NCI-H2196 (cell line): Measurements from ENCODE around the gene SIVA1.
"Not testable (repeated sequence)": the region's sequence is repeated elsewhere in the genome, so short reads cannot be mapped to it uniquely, and the experiment has no call there.

Source experiments
- DNase-seq: peaks from one replicate; lab custom pipeline; 2025; ENCODE audit not compliant: unreplicated experiment; lab: John Stamatoyannopoulos, UW

The SIVA1 gene

DNA sequence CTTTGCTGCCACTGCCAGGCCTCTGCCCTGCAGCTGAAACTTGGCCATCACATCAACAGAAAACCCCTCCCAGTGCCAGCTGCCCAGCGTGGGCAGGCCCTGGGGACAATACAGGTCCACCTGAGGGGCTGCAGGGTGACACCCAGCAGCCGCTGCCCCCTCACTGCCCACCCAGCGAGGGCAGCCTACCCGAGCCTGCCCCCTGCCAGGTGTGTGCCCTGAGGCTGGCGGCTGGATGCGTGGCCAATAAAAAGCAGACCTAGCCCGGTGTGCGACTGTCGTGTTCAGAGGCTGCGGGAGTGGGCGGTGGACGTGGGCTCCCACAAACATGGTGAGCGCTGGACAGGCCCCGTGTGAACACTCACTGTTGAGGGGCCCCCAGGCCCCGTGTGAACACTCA lies 33.6 kb upstream of the SIVA1 start:
- DNase-seq, result no peak

DNA sequence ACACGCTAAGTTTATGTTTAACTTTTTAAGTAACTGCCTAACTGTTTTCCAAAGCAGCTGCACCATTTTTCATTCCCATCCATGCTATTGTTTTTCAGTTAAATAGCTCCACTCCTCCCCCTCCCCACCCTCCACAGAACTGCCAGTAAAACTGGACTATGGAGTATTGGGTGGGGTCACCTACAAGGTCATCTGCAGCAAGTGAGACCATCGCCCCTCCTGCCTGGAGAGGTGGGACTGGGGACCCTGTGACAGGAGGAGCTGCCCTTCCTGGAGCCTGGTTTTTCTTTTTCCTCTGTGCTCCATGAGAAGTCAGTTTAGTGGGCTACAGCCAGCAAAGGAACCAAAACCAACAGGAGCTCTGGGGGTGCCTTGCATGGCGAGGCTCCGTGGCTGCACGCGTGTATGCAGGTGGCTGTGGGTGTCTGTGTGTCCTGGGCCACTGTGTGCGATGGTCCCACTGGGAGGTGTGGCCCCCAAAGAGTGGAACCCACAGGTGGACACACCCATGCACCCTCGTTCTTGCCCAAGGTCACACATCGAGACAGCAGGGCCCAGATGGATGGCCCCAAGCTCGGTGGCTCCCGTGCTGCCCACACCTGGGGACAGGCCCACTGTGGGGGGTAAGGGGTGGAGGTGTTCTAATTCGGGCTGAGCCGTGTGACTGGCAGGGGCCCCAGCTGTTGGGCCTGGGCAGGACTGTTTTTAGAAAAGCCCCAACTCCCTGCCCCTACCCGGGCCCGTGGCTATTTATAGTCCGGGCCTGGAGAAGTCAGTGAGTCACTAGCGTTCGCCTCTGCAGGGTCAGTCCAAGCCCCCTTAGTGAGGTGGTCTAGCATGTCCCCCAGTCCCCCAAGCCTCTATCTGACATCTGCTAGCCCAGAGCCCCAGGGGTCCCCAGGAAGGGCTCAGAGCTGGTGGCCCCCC lies 31.2 kb upstream of the SIVA1 start:
- DNase-seq, result no peak

DNA sequence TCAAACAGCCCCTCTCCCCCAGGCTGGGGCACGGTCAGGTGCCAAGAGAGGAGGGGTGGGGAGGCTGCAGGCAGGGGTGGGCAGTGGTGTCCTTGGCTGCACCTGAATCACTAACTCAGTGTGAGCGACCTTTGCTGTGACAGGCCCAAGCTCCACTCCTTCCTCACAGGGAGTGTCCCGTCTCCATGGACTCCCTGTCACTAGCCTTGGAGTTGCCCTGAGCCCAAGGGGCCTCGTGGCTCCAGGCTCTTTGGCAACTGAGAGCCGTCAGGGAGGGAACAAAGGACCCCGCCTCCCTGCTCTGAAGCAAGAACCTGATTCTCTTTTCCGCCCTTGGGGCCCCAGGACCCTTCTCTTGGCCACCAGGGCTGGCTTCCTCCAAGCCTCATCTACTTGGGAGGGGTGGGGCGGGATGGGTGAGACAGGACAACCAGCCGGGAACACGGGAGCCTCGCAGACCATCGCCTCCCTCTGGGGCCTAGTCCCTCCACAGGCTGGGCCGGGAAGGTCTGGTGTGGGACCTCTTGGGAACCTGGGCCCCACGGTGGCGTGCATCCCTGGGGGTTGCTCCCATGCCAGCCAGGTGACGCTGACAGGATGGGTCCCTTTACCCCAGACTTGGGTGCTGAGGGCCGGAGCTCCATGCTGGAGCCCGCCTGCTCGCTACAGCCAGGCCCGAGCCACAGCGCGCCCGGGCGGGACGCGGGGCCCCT lies 29.9 kb upstream of the SIVA1 start:
- no peak for DNase-seq

DNA sequence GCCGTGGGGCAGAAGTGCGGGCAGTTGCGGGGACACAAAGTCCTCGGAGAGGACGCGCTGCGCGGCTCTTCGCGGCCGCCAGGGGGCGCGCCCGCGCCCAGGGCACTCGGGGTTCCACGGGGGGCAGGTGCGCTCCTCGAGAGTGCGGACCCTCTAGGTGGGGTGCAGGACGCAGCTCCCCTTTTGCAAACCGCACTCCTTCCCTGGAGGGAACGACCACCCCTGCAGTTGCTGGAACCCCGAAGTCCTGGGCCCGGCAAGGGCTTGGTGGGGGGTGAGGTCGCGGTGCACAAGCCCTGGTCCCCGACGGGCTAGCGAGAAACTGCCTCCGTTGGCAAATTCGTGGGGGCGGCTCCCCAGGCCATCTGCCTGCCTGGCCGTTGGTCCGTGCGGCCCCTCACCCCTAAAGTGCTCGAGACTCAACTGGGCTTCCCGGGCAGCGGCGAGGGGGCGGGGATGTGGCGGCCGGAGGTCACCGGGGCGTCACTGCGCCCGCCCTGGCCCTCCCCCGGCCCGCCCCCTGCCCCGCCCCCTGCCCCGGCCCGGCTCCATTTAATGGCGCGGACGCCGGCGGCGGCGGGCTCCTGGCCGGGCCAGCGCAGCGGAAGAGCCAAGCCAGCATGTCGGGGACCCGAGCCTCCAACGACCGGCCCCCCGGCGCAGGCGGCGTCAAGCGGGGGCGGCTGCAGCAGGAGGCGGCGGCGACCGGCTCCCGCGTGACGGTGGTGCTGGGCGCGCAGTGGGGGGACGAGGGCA lies 29.1 kb upstream of the SIVA1 start, which contains the start of gene ADSS1:
TSS of gene ADSS1 (plus strand) at position 579 of the 756 bp plus-strand sequence. CDS start at position 621, 42 bp downstream.
- DNase-seq, result peak; percentile 46

DNA sequence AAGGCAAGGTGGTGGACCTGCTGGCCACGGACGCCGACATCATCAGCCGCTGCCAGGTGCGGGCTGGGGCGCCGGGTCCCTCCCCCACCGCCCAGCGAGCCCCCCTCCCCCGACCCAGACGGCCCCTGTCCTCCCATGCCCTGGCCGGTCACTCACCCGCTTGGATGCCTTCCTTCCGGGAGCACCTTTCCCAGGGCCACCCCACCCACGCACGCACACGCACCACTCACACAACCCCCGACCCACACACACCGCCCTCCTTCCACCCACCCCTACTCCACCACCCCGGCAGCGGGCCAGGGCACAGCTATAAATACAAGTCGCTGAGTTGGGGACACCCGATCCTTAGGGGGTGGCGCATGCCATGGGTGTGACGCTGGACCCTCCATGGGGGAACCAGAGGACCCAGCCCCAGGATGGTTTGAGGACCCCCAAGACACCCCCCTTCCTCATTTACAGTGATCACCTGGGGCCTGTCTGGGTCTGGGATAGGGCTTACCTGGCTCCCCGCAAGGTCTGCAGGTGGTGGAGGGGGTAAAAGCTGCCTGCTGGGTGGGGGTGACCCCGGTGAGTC lies 28.5 kb upstream of the SIVA1 start:
- no peak for DNase-seq

DNA sequence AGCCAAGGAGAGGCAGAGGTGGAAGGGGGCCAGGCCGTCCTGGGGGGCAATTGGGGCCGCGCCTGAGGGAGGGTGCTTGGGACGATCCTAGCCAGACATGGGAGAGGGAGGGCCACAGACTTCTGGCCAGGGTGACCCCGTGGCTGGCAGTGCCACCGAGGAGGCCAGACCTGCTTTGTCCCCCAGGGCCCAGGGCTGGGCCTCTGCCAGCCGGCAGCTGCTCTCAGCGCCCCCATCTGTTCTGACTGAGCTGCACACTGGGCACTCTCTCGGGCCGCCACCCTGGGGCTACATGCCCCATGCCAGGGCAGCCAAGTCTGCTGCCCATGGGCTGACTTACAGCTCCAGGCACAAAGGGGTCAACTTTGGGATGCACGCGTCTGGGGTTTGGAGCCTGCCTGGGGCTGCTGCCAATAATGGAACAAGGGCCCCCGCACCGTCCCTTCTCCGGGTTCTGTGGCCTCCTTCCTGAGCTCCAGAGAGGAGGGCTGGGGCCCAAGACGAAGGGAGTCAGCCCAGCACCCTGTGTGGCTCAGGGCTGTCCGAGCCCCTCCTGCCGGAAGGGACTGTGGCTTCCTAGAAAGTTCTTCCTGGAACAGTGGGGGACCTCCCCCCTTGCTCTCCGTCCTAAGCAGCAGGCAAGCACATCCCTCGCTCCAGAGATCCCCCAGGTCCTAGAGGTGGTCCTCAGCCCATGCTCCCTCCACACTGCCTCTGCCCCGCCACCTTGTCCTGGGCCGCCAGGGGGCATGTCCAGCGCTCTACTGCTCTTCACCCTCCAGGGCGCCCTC lies 27.8 kb upstream of the SIVA1 start:
- peak; percentile 3 for DNase-seq

DNA sequence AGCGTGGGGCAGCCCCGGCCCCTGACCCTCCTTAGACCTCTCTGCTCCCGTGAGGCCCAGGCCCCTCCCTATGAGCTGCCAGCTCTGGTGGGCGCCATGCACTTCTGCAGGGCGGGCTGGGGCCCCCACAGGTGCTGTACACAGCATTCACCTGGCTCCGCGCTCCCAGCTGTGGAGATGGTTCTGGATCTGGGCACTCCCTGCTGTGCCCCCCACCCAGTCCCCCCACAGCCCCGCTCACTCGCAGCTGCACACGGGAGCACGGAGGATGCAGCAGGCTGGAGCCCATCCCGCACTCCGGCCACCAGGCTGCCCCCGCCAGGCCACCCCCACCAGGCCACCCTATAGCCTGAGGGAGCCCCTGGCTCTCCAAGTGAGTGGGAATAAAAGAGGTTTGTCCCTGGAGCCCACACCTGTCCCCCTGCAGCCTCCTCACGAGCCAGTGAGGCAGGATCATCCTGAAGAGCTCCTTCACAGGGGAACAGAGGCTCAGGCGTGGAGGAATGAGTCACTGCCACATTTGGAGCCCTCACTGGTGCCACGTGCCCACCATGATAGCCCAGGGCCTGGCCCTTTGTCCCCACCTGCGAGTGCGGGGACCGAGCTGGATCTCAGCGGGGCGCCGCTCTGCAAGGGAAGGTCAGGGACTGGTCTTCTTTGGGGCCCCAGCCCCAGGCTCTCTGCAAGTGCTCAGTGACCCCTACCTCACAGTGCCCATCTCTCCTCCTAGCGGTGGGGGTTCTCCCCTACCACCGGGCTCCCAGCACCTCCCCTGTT lies 27.0 kb upstream of the SIVA1 start:
- DNase-seq, result no peak

DNA sequence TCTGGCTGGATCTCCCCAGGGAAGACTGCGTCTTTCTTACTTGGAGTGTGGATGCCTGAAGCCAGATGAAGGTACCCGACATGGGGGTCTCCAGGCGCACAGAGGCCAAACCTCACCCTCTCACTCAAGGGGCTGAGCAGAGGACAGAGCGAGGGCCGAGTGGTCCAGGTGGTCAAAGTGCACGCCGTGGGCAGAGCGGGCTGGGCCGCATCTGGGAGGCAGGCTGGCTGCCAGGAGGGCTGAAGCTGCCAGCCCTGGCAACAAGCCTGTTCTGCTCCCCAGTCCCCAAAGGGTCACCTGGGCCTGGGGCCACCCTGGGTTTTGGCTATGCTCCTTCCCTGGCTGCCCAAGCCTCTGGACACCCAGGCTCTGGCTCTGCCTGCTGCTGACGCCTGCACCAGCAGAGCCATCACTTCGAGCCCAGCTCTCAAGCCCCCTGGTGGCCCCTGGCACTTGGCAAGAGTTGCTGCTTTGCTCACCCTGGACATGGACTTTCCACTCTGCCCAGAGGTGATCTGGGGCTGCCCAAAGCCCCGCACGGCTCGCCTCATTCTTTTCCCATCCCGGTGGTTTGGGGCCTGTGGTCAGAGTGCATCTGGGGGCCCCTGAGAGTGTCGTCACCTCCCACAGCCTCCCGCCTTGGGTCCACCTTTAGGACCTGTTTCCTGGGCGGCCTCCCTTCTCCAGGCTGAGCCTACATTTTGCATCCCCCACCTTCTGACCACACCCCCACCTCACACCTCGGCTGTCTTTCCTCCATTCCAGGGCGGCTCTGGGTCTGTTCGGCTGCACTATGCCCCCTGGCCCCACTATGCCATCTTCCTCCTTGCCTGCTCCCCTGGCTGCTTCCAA lies 26.1 kb upstream of the SIVA1 start:
- no peak for DNase-seq

DNA sequence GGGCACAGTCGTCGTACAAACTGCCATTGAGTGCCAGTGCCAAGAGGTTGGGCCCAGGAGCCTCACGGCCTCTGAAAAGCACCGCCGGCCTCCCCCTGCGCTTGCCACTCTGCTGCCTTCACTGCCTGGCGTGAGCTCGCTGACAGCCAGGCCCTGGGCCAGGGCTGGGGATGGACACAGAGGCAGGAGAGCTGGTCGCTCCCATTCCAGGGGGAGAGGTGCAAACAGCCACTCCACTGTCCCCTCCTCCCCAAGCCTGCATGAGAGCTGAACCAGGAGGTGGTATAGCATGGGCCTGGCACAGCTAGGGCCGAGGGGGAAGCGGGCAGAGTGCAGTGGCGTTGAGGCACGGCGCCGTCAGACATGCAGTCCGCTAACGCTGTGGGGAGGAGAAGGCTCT lies 24.3 kb upstream of the SIVA1 start:
- no peak for DNase-seq

DNA sequence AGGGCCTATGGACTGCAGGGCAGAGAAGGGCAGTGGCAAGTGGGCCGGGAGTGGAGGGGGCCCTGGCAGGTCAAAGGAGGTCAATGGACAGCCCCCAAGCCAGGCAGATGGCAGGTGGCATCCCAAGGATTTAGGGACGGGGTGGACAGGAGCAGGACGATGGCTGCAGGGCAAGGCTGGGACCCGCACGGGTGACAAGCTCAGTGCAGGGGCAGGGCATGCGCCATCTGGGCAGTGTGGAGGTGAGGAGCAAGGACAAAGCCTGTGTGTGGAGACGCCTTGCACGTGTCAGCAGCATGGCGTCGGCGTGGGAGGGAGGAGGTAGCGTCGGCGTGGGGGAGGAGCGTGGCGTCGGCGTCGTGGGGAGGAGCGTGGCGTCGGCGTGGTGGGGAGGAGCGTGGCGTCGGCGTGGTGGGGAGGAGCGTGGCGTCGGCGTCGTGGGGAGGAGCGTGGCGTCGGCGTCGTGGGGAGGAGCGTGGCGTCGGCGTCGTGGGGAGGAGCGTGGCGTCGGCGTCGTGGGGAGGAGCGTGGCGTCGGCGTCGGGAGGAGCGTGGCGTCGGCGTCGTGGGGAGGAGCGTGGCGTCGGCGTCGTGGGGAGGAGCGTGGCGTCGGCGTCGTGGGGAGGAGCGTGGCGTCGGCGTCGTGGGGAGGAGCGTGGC lies 23.6 kb upstream of the SIVA1 start:
- DNase-seq, result not testable (repeated sequence)

DNA sequence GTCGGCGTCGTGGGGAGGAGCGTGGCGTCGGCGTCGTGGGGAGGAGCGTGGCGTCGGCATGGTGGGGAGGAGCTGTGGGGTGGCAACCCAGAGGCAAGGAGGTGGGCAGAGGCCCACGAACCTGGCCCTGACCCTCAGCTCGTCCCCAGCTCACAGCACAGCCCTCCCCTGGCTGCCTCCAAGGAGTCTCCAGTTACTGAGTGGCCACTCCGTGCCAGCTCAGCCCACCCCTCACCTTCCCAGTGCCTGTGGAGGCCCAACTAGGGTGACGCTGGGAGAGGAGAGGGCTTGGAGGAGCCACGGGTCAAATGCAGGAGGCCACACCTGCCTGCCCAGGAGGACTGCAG lies 23.1 kb upstream of the SIVA1 start:
- no peak for DNase-seq

DNA sequence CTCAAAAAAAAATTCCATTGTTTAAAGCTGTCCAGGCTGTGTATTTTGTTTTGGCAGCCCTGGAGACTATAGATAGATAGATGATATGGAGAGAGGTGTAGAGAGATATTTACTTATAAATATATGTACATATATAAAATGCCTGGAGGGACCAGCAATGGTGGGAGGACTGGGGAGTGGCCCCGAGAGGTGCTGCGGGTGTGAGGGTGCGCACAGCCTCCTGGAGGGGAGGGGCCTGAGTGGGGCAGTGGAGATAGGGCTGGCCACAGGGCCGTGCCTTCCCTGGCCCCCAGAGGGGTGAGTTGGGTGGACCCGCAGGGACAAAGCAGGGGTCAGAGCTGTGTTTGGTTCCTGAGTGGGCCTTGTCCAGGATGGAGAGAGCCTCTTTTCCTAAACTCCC lies 22.5 kb upstream of the SIVA1 start:
- DNase-seq, result no peak

DNA sequence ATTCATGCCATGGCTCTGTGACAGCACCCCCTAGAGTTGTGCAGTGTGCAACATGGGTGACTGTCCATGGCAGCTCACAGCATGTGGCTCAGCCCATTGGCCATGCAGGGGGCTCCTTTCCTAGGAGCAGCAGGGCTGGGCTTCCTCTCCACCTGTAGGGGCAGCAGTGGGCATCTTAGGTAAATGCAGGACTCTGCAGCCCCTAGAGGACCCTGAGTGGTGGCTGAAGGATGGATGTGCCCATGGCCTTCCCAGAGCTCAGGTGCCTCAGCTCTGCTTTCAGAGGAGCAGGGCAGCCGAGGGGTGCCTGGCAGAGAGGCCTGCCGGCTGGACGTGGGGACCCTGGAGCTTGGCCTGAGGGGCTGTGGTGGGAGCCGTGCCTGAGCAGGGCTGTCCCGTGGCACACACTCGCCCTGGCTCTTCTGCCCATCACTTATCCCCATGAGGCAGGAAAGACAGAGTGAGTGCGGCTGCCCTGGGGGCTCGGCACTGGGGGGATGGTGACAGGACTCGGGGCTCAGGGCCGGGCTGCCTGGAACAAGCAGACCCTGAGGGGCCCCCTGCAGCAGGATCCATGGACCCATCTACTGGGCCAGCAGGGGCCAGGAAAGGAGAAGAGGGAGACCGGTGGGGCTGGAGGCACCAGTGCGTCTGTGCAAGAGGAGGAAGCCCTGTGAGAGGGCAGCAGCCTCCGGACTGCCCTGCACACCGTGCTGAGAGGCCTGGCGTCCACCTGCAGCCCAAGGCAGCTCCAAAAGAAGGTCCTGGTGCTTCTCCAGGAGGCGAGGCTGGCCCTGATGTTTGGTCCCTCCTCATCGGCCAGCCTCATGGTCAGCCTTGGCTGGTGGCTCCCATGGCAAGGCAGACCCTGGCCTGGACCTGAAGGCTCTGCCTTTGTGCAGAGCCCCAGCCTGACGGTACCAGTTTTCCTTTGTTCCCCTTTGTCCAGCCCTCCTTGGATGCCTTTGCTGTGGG lies 21.3 kb upstream of the SIVA1 start:
- no peak for DNase-seq

DNA sequence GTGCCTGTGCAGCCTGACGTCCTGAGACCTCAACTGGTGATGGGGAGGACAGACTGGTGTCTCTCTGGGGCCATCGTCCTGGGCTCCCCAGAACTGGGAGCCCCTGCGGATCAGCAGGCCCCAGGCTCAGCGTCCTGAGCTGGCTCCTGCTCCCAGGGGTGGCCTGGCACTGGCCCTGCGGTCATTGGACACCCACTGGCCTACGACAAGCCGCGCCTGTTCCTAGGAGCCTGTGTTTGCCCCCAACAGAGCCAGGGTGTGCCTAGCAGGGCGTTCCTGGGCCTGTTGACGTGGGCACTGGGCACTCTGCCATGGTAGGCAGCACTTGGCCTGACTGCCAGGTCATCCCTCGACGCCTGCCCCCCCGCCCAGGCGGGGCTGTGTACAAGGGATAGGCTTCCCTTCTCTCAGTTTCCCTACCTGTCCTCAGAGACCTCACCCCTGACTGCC lies 20.6 kb upstream of the SIVA1 start:
- peak; percentile 40 for DNase-seq

DNA sequence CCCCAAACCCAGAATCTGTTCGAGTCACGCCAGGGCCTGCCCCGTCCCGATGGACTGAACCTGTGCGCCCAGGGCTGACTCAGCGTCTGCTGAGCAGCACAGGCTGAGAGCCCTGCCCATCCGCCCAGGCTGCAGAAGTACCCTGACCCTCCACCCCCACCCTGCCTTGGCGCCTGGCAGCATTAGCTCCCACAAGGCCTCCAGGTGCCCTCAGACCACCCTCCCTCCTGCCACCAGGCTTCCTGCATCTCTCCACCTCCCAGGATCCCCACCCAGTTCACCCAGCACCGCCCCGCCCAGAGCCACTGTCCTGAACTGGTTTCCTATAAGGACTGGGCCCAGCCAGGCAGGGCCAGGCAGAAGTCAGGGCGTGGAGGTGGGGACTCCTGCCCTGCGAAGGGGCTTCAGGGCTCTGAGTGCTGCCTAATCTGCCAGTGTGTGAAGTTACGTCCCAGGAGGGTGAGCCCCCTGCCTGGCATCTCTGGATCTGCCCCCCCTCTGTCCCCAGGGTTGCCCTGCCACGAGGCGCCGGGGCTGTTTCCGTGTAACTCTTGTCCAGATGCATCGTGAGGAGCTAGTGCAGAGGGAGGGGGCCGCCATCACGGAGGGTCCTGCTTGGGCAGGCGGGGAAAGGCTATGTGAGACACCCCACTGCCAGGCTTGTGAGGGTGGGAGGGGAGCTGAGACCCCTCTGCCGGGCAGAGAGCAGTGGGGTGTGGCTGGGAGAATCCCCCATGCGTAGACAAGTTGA lies 19.8 kb upstream of the SIVA1 start:
- DNase-seq, result no peak

DNA sequence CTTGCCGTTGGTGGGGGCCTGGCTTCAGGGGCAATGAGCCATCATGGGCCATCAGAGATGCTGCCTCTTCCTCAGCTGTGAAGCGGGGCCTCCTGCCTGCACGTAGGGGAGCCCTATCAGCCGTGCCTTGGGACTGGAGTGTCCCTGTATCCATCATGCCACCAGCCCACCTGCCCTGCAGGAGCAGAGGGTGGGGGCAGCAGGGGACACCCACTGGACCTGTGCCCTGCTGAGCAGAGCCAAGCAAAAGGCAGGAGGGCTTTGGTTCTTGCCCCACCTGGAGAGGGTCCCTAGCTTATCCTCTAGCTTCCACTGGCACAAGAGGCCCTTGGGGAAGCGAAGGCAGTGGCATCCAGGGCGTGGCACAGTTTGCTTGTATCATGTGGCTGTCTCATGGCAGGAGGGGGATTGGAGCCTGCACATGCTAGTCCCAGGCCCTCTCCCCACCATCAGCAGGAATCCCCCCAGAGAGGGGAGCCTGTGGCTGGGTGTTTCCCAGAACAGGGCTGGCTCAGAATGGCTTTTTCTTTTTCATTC lies 18.8 kb upstream of the SIVA1 start:
- DNase-seq, result no peak
